NCI-H187 treated with DMSO at 0.1 percent for 48 hours (cell line): ENCODE results near the gene THRA.

Experiments used
- DNase-seq: peaks from one replicate; lab custom pipeline; 2025; lab: John Stamatoyannopoulos, UW

The THRA gene

DNA sequence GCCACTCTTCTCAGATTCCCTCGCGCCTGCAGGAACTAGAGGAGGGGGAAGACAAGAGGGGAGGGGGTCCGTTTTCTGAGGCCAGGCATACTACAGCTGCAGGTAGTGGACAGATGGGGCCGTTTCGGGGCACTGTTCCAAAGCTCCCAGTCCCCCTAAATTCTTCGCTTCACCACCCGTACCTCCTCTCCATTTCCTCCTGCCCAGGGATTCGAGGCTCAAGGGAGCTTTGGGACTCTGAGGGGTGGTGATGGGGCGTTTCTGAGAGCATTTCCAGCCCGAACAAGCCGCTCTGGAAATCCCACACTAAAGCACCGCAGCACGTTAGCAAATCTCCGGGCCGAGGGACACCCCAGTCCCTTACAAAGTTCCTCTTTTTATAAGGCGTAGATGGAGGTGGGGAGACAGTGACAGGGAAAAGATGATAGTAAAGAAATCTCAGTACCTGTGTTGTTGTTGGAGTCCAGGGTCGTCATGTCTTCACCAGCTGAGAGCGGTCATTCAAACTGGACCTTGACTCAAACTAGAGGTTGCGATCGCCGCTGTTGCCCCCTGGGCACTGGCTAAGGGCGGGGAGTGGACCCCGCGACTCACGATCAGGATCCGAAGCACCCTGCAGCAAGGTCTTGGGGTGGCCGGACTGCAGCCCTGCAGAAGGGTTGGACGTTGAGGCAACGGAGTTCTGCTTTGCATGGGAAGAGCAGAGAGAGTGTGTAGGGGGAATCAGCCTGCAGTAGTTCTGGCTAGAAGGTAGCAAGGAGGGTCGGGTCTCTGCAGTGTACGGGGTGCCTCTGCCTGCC, 37.1 kb downstream of the THRA start:
- no peak for DNase-seq

DNA sequence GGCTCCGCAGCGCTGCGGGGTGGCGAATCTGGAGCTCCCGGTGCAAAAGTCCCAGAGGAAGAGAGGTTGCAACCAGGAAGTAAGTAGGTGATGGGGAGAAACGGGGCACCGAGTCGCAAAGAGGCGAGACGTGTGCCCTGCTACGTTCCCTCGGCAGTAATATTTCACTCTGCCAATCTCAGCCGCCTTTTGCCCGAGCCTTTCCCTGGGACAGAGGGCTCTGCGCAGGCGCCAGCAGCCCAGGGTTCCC, 37.6 kb downstream of the THRA start, which contains the start of gene NR1D1:
NR1D1 (minus strand) TSS at position 171 of the 250 bp plus-strand sequence. CDS start 495 bp downstream, outside the sequence.
- DNase-seq, result no peak

- peak; percentile 53 for DNase-seq
Observed at GRCh38 chr17:40100669-40101366, 38.1 kb downstream of the THRA start.

- no peak for DNase-seq
Observed at GRCh38 chr17:40101367-40102210, 38.8 kb downstream of the THRA start.

GRCh38 chr17:40103071-40103661, 40.4 kb downstream of the THRA start:
- no peak for DNase-seq

DNA sequence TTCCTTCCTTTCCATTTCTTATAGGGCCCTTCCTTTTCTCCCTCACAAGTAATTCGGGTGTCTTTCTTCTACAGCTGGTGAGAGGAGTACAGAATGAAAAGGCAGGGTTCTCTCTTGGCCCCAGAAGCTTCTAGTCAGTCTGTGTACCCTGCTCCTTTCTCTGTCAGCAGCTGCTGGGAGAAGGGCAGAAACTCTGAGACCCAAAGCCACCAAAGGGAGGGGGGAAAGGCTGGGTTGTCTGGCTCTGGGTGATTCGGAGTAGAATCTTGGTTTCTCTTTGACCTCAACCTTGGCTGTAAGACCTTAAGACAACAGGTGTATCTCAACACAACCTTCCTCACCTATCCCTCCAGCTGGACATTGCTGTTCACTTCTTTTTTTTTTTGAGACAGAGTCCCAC, 40.9 kb downstream of the THRA start:
- no peak for DNase-seq

- no peak for DNase-seq
Observed at GRCh38 chr17:40104594-40105486, 42.1 kb downstream of the THRA start.

DNA sequence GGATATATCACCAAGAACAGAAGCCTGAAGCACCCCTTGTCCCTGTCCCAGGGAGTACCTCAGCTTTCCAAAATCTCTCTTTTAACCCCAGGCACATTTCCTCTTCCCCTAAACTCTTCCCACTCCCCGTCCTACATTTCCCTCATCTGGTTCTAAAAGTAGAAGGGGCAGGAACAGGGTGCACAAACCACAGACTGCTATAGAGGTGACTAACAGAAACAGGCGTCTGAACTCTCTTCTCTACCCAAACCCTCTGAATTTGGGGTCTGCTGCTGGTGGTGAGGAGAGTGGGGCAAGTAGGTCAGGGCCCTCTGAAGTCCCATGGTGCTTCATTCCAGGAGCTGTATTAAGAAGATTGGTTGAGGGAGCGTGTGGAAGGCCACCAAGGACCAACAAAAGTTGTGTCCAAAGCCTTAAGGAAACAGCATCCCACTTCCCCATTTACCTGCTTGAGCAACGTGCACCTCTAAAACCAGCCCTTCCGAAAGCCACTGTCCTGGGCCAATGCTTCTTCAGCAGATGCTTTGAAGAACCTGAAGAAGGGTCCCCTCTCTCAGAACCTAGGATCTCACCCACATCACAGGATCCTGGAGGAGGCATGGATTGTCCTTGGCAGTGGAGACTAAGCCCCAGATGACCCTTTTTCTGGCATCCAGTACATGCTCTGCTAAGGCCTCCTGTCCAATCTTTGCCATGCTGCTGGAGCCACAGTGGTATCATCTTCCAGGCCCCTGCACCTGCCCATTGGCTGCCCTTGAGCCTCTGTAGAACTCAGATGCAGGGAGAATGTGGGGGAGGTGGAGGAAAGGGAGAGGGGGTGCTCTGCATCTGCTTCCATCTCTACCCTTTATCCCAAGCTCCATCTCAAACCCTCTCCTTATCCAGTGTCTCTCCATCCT, 43.3 kb downstream of the THRA start:
- DNase-seq, result no peak

- DNase-seq, result no peak
Observed at GRCh38 chr17:40106760-40107521, 44.2 kb downstream of the THRA start.

- no peak for DNase-seq
Observed at GRCh38 chr17:40107522-40108174, 44.9 kb downstream of the THRA start.

- no peak for DNase-seq
Observed at GRCh38 chr17:40108970-40109824, 46.4 kb downstream of the THRA start.

- no peak for DNase-seq
Observed at GRCh38 chr17:40110026-40110845, 47.5 kb downstream of the THRA start.

DNA sequence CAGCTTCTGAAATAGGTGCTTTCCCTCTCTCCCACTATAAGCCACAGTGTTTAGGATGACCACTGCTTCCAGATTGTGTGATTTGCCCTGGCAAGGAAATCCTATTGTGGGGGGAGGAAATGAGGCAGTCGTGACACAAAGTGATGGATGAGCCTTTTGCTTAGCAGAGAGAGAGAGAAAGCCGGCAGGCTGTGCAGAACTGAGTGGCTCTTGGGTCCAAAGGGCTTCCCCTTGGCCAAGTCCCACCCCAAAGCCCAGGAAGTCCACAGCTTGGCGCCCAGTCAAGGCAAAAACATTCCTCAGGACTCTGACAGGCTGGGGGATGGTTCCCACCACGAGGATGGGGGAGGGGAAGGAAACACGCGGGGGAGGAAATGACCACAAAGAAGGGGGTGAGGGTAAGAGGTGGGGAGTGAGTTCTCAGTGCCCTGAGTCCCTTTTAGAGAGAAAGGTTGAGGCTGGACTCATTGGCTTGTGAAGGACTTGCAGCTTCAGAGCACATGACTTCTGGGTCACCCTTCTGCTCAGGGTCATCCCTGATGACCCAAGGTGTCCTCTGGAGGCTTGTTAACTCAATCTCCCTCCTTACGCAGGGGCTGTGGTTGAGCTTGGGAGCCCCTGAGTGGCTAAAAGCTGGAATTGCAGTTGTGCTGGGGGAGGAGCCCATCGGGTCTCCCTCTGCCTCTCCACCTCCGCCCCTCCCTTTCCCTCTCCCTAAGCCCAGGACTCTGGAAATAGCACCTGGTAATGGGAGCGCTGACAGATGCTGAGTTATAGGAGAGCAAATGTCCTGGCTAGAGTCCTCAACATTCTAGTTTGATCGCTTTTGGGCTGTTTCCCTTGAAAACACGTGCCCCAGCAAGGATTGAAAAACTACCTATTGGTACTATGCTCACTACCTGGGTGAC, 48.7 kb downstream of the THRA start:
- peak; percentile 42 for DNase-seq

DNA sequence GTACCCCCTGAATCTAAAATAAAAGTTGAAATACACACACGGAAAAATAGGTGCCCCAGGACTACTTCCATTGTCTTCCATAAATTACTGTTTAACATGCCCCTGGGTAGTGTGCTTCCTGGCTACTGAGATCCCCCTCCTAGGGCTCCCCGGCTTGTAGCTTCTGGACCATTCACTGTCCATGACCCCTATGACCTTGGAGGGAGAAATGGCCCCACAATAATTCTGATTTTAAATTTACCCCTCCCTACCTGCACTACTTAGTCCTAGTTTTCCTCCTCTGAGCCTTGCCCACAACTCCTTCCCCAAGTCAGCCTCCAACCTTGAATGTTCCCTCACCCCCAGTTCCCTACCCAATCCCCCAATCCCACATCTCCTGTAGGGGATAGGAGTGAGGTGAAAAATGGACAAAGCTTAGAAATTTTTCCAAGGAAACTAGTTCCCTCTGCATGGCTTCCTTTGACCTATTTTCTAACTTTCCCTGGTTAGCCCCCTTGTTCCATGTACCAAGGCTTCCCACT, 49.5 kb downstream of the THRA start:
- DNase-seq, result no peak

DNA sequence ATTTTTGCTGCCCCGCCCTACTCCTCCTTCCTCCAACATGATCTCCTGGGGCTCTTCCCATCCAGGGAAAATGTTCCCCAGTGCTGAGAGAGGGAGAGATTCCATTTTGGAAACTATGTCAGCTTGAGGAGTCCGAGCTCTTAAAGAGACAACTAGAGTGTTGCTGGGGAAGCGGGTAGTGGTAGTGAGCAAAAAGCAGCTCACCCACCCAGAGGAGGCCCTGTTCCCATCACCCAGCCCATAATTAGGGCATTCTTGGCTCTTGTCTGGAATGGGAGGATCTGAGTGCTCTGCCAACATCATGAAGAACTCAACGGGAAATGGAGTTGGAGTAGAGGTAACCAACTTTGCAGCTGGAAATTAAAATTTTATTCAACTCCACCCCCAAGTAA, 49.9 kb downstream of the THRA start:
- DNase-seq, result no peak
